ENCODE results near the gene MBOAT2. TPM values are rescaled to one million over a fixed set of nuclear protein-coding genes. Genes with fewer than 3 reads are reported as not detected.
"Not testable (repeated sequence)": the region's sequence is repeated elsewhere in the genome, so short reads cannot be mapped to it uniquely, and the experiment has no call there.

The MBOAT2 gene
- total RNA-seq, 1 experiment from 2014 or later = 16.8 TPM

- H3K9me3 ChIP-seq (ENCODE audit: control insufficient read depth in 1 of 2, insufficient read depth in 1 of 2, low read depth in 1 of 2, low read length in 2 of 2) = no peaks in the 10 kb centered on the region
- no peak overlapping the region for H3K27ac ChIP-seq (ENCODE audit: low read depth, low read length)
- ChIA-PET RAD21 (ENCODE audit: low non-redundant PET in 1 of 2, low total read pairs in 2 of 2, uncharacterized antibody in 2 of 2, unreplicated experiment in 2 of 2) (no interaction called here), POLR2A (no interaction called here), CTCF (no interaction called here)
- no peaks in the 10 kb centered on the region for H3K79me2 ChIP-seq (ENCODE audit: insufficient read depth, low read length)
- TF ChIP-seq EZH2 (IDR thresholded peaks at IDR 0.05) (no peak), ZNF274 (IDR thresholded peaks at IDR 0.05; ENCODE audit: low read depth, low read length) (no peak), SIN3A (IDR thresholded peaks at IDR 0.05; ENCODE audit: low read depth) (no peak), MAX (IDR thresholded peaks at IDR 0.05) (no peak), ZBTB33 (IDR thresholded peaks at IDR 0.05; ENCODE audit: extremely low read depth, insufficient replicate concordance, low read length) (no peak), POLR2AphosphoS5 (IDR thresholded peaks at IDR 0.05; ENCODE audit: low read depth, low read length) (no peak), ELF1 (IDR thresholded peaks at IDR 0.05; ENCODE audit: borderline replicate concordance, low read depth) (no peak), POLR2A (IDR thresholded peaks at IDR 0.05; ENCODE audit: borderline replicate concordance, extremely low read depth, insufficient read depth, insufficient read length) (no peak), ZFX (IDR thresholded peaks at IDR 0.05) (no peak), SRF (IDR thresholded peaks at IDR 0.05; ENCODE audit: low read depth) (no peak), FOSL1 (IDR thresholded peaks at IDR 0.05; ENCODE audit: low read depth) (no peak), CBX3 (IDR thresholded peaks at IDR 0.05; ENCODE audit: low read depth) (no peak), TCF7L2 (IDR thresholded peaks at IDR 0.05; ENCODE audit: borderline replicate concordance, extremely low read depth, insufficient read depth, insufficient read length) (no peak)
- no peak overlapping the region for H2AFZ ChIP-seq (ENCODE audit: low read depth, low read length, poor library complexity, severe bottlenecking)
- intact Hi-C loops (cut with micrococcal nuclease) = no loop called here
- no peaks in the 10 kb centered on the region for H3K4me1 ChIP-seq (ENCODE audit: control insufficient read depth in 1 of 2, insufficient read depth in 2 of 2, low read length in 2 of 2)
- no peaks in the 10 kb centered on the region for H3K36me3 ChIP-seq (ENCODE audit: control insufficient read depth in 1 of 2, insufficient read depth in 2 of 2, low read length in 2 of 2)
- H3K4me3 ChIP-seq (replicated peaks in 1 of 2; ENCODE audit: low read depth in 1 of 2, low read length in 2 of 2) = no peak overlapping the region
- H3K9me2 ChIP-seq (ENCODE audit: insufficient read depth) = no peaks in the 10 kb centered on the region
- no peaks in the 10 kb centered on the region for H4K20me1 ChIP-seq (ENCODE audit: insufficient read depth)
- ATAC-seq (no peak), DNase-seq (ENCODE audit: low read depth, low spot score) (no peak)
- no TSS peak for BruUV-seq (replicated peaks)
- no peaks in the 10 kb centered on the region for H3K27me3 ChIP-seq (ENCODE audit: insufficient read depth, low read length)
- H3K9ac ChIP-seq (ENCODE audit: low read length) = no peak overlapping the region
- no peak overlapping the region for H3K4me2 ChIP-seq (ENCODE audit: low read length)
Measured at GRCh38 chr2:8974016-8974415, 29.5 kb downstream of the MBOAT2 start.

- DNase-seq (ENCODE audit: low read depth, low spot score); H3K4me1 ChIP-seq (ENCODE audit: control insufficient read depth in 1 of 2, insufficient read depth in 2 of 2, low read length in 2 of 2); RAD21 ChIA-PET (ENCODE audit: low non-redundant PET in 1 of 2, low total read pairs in 2 of 2, uncharacterized antibody in 2 of 2, unreplicated experiment in 2 of 2); H3K4me2 ChIP-seq (ENCODE audit: low read length); H3K27ac ChIP-seq (ENCODE audit: low read depth, low read length); H3K9me2 ChIP-seq (ENCODE audit: insufficient read depth); H4K20me1 ChIP-seq (ENCODE audit: insufficient read depth); H3K27me3 ChIP-seq (ENCODE audit: insufficient read depth, low read length); H3K4me3 ChIP-seq (replicated peaks in 1 of 2; ENCODE audit: low read depth in 1 of 2, low read length in 2 of 2); H2AFZ ChIP-seq (ENCODE audit: low read depth, low read length, poor library complexity, severe bottlenecking); BruUV-seq (replicated peaks); H3K79me2 ChIP-seq (ENCODE audit: insufficient read depth, low read length); H3K9ac ChIP-seq (ENCODE audit: low read length); POLR2A ChIA-PET; ATAC-seq; H3K36me3 ChIP-seq (ENCODE audit: control insufficient read depth in 1 of 2, insufficient read depth in 2 of 2, low read length in 2 of 2); CTCF ChIA-PET; H3K9me3 ChIP-seq (ENCODE audit: control insufficient read depth in 1 of 2, insufficient read depth in 1 of 2, low read depth in 1 of 2, low read length in 2 of 2); intact Hi-C loops (cut with micrococcal nuclease): not testable (repeated sequence)
Measured at GRCh38 chr2:8973017-8973416, 30.5 kb downstream of the MBOAT2 start.

- H3K36me3 ChIP-seq (ENCODE audit: control insufficient read depth in 1 of 2, insufficient read depth in 2 of 2, low read length in 2 of 2); ATAC-seq; H3K4me3 ChIP-seq (replicated peaks in 1 of 2; ENCODE audit: low read depth in 1 of 2, low read length in 2 of 2); H3K4me1 ChIP-seq (ENCODE audit: control insufficient read depth in 1 of 2, insufficient read depth in 2 of 2, low read length in 2 of 2); H2AFZ ChIP-seq (ENCODE audit: low read depth, low read length, poor library complexity, severe bottlenecking); H3K9me2 ChIP-seq (ENCODE audit: insufficient read depth); H3K79me2 ChIP-seq (ENCODE audit: insufficient read depth, low read length); H3K27ac ChIP-seq (ENCODE audit: low read depth, low read length); H3K9ac ChIP-seq (ENCODE audit: low read length); H3K4me2 ChIP-seq (ENCODE audit: low read length); DNase-seq (ENCODE audit: low read depth, low spot score); BruUV-seq (replicated peaks); H3K27me3 ChIP-seq (ENCODE audit: insufficient read depth, low read length); RAD21 ChIA-PET (ENCODE audit: low non-redundant PET in 1 of 2, low total read pairs in 2 of 2, uncharacterized antibody in 2 of 2, unreplicated experiment in 2 of 2); H4K20me1 ChIP-seq (ENCODE audit: insufficient read depth); POLR2A ChIA-PET; H3K9me3 ChIP-seq (ENCODE audit: control insufficient read depth in 1 of 2, insufficient read depth in 1 of 2, low read depth in 1 of 2, low read length in 2 of 2); intact Hi-C loops (cut with micrococcal nuclease); CTCF ChIA-PET: not testable (repeated sequence)
Measured at GRCh38 chr2:8972535-8972934, 30.9 kb downstream of the MBOAT2 start.

Measured in HCT116 (cell line).